AG08395 (cell line): ENCODE data around the gene ZFP36L2.
"Not testable (repeated sequence)": the region's sequence is repeated elsewhere in the genome, so short reads cannot be mapped to it uniquely, and the experiment has no call there.

Source experiments
- DNase-seq: peaks from one replicate; pipeline ENCODE4 v3.0.0; 2012; ENCODE audit warnings: mixed read lengths, low spot score

ZFP36L2 gene

DNA sequence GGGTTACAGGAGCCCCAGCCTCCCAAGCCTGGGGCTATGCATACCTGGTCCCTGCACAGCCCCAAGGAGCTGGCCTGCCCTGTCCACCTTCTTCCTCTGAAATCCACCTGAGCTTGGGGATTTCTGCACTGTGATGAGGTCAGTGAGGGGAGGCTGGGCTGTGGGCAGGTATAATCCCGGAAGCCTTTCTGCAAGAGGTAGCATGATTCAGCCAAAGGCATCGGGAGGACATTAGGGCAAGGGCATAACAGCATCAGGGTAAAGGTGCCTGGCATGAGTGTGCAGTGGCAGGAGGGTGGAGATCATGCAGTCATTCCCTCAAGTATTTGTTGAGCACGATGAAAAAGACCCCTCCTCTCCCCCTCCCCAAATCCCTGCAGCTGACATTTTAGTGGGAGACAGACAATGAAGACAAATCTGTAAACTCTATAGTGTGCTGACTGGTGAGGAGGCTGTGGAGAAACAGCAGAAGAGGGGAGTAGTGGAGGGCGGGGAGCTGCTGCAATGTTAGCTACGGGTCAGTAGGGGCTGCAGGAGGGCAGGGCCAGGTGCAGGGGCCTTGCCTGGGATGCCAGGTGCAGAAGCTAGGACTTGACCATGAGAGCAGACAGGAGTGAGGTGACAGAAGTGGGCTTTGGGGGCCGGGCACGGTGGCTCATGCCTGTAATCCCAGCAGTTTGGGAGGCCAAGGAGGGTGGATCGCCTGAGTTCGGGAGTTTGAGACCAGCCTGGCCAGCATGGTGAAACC is 18.7 kb downstream of the ZFP36L2 start:
- no peak for DNase-seq

GRCh38 chr2:43206602-43207001 is 19.8 kb downstream of the ZFP36L2 start:
- DNase-seq: no peak

DNA sequence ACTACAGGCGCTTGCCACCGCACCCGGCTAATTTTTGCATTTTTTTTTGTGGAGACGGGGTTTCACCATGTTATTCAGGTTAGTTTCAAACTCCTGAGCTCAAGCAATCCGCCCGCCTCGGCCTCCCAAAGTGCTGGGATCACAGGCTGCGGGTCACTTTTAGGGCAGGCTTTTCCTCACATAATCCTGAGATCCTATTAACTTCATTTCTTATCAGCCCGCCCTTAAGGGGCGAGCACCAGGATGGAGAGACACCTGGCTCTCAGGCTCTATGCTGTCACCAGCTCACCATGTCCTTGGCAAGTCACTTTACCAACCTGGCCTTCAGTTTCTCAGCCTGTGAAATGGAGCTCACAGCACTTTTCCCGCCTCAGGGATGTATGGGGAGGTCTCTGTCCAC is 23.0 kb downstream of the ZFP36L2 start:
- no peak for DNase-seq

- DNase-seq: no peak
These were observed 24.1 kb downstream of the ZFP36L2 start for GRCh38 chr2:43202289-43202688.

DNA sequence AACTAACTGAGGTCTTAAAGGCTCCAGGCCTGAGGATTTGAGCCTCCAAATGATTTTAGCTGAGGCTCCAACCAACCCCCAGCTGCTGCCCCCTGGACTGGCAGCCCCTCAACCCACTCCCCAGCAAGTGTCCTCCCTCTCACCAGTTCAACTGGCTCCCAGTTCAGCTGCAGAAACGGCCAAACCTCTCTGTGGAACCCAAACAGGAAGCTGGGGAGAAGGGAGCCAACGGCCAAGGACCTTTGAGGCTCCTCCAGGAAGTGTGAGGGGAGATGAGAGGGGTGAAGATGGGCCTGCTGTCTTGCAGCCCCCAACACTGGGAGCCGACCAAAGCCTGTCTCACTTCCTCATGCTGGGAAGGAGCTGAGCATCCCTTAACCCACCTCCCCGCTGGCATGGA is 24.9 kb downstream of the ZFP36L2 start:
- no peak for DNase-seq

GRCh38 chr2:43201016-43201415 is 25.4 kb downstream of the ZFP36L2 start:
- DNase-seq: no peak

GRCh38 chr2:43199492-43200488 is 26.6 kb downstream of the ZFP36L2 start:
- no peak for DNase-seq

DNA sequence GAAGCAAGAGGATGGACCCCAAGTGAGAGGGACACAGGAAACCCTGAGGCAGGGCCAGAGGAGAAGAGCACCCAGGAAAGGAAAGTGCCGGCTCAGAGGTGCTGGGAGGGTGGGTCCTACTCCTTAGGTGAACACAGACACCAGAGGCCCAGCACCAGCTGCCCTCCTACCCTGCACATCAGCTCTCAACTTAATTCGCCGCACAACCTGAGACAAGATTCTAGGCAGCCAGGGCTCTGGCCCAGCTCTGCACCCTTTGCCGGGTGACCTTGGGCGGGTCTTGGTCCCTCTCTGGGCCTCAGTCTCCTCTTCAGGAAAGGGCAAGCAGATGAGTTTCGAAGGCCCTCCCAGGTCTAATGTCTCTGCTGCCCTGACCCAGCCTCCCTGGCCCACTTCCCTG is 28.1 kb downstream of the ZFP36L2 start:
- no peak for DNase-seq

DNA sequence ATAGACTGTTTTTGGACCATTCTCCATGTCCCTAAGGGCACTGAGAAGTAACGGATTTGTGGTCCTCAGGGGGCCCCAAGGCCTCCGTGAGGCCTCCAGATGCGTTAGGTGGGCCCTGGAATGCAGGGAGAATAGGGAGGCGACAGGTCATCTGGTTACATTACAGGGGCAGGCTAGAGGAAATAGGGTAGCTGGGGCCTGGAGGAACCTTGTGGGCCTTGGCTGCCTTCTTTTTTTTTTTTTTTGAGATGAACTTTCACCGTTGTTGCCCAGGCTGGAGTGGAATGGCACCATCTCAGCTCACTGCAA is 28.9 kb downstream of the ZFP36L2 start:
- no peak for DNase-seq

- DNase-seq: no peak
These were observed 29.4 kb downstream of the ZFP36L2 start for GRCh38 chr2:43196768-43197587.

- no peak for DNase-seq
These were observed 32.1 kb downstream of the ZFP36L2 start for GRCh38 chr2:43194121-43194869.

DNA sequence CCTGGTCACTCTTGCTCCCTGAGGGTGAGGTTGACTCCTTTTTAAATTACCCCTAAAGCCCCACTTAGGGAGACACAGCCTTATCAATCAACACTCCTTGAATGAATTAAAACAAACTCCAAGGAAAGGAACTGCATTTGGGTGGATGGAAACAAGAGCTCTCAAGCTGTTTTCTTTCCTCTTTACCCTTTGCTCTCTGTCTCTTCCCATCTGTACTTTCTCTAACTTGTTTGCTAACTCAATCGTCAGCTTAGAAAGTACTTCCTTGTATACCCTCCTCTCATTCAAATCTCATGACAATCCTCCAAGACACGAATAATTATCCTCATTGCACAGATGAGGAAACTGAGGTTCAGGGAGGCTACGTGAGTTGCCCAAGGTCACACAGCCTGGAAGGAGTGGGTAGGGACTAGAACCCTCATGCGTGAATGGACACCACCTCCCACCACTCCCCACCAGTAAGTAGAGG is 32.7 kb downstream of the ZFP36L2 start:
- no peak for DNase-seq

GRCh38 chr2:43192744-43193651 is 33.4 kb downstream of the ZFP36L2 start:
- DNase-seq: no peak

DNA sequence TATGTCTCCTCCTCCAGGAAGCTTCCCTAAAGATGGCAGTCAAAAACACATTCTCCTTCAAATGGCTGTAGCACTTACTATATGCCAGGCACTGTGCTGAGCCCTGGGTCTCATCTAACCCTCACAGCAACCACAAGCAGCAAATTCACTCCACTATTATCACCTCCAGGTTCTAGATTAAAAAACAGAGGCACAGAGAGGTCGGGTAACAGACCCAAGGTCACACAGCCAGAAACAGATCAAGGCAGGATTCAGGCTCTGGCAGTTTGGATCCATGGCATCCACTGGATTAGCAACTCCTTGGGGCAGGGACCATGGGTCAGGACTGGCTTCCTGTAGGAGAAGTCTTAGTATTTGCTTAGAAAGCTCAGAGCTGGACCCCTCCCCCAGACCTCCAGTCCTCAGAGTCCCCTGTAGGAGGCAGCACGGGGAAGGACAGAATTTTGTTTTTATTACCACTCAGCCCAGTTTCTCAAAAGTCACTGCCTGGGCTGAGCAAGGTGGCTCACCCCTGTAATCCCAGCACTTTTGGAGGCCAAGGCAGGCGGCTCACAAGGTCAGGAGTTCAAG is 34.4 kb downstream of the ZFP36L2 start:
- DNase-seq: no peak

DNA sequence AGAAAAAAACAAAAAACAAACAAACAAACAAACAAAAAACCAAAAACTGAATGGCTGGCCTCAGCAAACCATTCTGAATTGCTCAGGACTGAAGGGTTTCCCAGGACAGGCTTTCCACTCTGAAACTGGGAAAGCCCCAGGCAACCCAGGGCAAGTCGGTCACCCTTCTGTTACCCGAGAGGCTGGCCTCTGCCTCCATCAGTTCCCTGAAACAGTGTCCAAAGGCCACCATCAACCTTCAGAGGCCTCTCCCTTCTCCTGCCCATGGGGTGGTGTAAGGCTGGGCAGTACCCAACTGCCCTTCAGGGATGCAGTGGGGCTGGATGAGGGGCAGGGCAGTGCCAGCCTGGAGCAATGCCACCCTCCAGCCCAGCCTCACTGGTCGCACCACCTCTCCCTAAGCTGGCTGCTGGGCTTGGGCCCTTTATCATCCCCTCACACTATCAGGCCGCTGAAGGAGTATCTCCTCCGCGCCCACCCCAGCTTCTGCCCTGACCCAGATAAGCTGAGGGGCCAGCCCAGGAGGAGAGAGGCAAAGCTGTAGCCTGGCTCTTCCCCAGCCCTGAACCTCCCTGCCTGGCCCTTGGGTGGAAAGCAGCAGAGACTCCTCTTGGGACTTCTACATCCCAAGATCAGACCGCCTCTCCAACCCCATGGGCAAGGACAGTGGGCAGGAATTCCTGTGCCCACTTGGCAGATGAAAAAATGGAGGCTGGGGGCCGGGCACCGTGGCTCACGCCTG is 35.9 kb downstream of the ZFP36L2 start:
- no peak for DNase-seq

DNA sequence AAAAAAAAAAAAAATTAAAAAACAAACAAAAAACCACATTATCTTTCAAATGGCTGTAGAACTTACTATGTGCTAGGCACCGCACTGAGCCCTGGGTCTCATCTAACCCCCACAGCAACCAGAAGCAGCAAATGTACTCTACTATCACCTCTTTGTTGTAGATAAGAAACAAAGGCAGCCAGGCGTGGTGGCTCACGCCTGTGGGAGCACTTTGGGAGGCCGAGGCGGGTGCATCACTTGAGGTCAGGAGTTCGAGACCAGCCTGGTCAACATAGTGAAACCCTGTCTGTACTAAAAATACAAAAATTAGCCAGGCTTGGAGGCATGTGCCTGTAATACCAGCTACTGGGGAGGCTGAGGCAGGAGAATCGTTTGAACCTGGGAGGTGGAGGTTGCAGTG is 36.5 kb downstream of the ZFP36L2 start:
- not testable (repeated sequence) for DNase-seq

- no peak for DNase-seq
These were observed 37.6 kb downstream of the ZFP36L2 start for GRCh38 chr2:43188561-43189386.

DNA sequence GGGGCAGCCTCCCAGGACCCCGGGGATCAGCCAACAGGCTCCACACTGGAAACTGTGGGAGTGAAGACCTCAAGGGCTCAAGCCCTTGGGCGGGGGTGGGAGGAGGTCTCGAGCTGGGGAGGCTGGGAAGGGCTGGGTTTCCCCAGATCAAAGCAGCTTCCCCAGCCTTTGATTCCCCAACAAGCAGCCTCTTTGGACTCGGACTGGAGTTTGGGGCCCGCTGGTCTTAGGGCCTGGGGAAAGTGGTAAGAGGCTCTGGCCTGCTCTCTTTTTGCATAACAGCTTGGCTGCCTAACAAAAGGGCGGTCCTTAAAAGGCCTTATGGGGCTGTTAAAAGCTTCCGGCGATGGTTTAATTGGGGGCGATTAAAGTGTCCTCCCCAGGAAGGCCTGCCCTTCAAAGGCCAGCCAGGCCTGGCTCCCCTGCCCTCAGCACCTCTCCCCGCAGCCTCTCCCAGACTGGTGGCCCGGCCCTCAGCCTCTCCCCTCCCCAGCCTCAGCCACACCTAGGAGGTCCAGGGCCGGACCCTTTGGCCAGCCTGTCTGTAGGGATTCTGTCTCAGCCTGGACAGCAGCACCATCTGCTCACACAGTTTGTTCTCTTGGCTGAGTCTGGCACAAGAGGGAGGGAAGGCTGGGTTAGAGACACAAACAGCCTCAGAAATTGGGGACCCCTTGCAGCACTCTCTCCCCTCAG is 39.6 kb downstream of the ZFP36L2 start:
- no peak for DNase-seq
